K562 (cell line): ENCODE results near the gene IFT81. TPM values are rescaled to one million over a fixed set of nuclear protein-coding genes. Genes with fewer than 3 reads are reported as not detected.

Experiments
- BCOR ChIP-seq: fragments of 450-650 bp; IDR thresholded peaks from 2 replicates; pipeline ENCODE4 v1.6.1; 2016
- CC2D1A ChIP-seq: fragments of 450-650 bp; IDR thresholded peaks from 2 replicates; pipeline ENCODE4 v1.6.1; 2017; ENCODE audit warnings: mild to moderate bottlenecking
- CHD2 ChIP-seq: IDR thresholded peaks from 2 replicates; pipeline ENCODE4 v1.6.1; 2011; ENCODE audit warnings: low read depth, low read length
- CXXC5 ChIP-seq: fragments of 250-450 bp; sonication (Bioruptor Pico); IDR thresholded peaks from 2 replicates; pipeline ENCODE4 v1.8.0; 2022; ENCODE audit warnings: inconsistent platforms, mild to moderate bottlenecking, moderate library complexity
- ELF2 ChIP-seq: fragments of 250-450 bp; sonication (Bioruptor Pico); IDR thresholded peaks from 2 replicates; pipeline ENCODE4 v1.5.0; 2021; ENCODE audit warnings: mild to moderate bottlenecking
- FUS ChIP-seq: fragments of 200-400 bp; formaldehyde crosslinking; optimal IDR thresholded peaks from 2 replicates; pipeline ENCODE3; 2017; ENCODE audit warnings: low read depth, low read length
- JUNB ChIP-seq: fragments of 450-650 bp; formaldehyde crosslinking; conservative IDR thresholded peaks from 2 replicates; pipeline ENCODE4 v1.4.0; 2020; ENCODE audit warnings: mild to moderate bottlenecking
- MLX ChIP-seq, 2 experiments: fragments of 450-650 bp in 1 of 2; sonication (generic) in 1 of 2; formaldehyde crosslinking; conservative IDR thresholded peaks; 2 replicates each; pipeline versions ENCODE4 v1.4.0 to v1.8.1; 2020 to 2022; ENCODE audit warnings: mild to moderate bottlenecking in 1 of 2, missing genetic modification reagents in 1 of 2
- NCOA2 ChIP-seq, 2 experiments: fragments of 450-650 bp; IDR thresholded peaks; 2 replicates each; pipeline ENCODE4 v1.6.1; 2018; ENCODE audit warnings: mild to moderate bottlenecking in 2 of 2, moderate library complexity in 1 of 2; ENCODE audit not compliant: partially characterized antibody in 2 of 2
- NFIX ChIP-seq: fragments of 250-450 bp; sonication (Bioruptor Pico); IDR thresholded peaks from 2 replicates; pipeline ENCODE4 v1.4.0; 2020; ENCODE audit warnings: low read depth, mild to moderate bottlenecking, moderate library complexity
- NFRKB ChIP-seq: fragments of 450-650 bp; IDR thresholded peaks from 2 replicates; pipeline ENCODE4 v1.6.1; 2016; ENCODE audit warnings: low read depth
- RBM39 ChIP-seq: fragments of 200-400 bp; formaldehyde crosslinking; optimal IDR thresholded peaks from 2 replicates; pipeline ENCODE3; 2018; ENCODE audit warnings: low read depth, low read length
- SLC30A9 ChIP-seq: fragments of 250-450 bp; sonication (Bioruptor Pico); IDR thresholded peaks from 2 replicates; pipeline ENCODE4 v1.8.0; 2022; ENCODE audit warnings: mild to moderate bottlenecking, moderate library complexity
- SPI1 ChIP-seq: IDR thresholded peaks from 2 replicates; pipeline ENCODE4 v1.6.1; 2011; ENCODE audit warnings: low read depth, low read length, control low read depth, borderline replicate concordance
- STAT6 ChIP-seq: sonication (generic); formaldehyde crosslinking; IDR thresholded peaks from 2 replicates; pipeline ENCODE4 v1.8.1; 2023; ENCODE audit warnings: mild to moderate bottlenecking, missing genetic modification reagents
- YY1 ChIP-seq, 3 experiments: IDR thresholded peaks; 2 replicates each; pipeline ENCODE4 v1.6.1; 2011; ENCODE audit warnings: low read length in 2 of 3, mild to moderate bottlenecking in 2 of 3, moderate library complexity in 2 of 3, borderline replicate concordance in 1 of 3, control low read depth in 1 of 3, low read depth in 1 of 3; ENCODE audit not compliant: insufficient read depth in 3 of 3, insufficient replicate concordance in 2 of 3, control insufficient read depth in 1 of 3, insufficient read length in 1 of 3; ENCODE audit errors: extremely low read depth in 1 of 3
- ZNF354B ChIP-seq: fragments of 250-450 bp; sonication (Bioruptor Pico); IDR thresholded peaks from 2 replicates; pipeline ENCODE4 v1.4.0; 2020
- ZNF668 ChIP-seq: fragments of 250-450 bp; sonication (Bioruptor Pico); IDR thresholded peaks from 2 replicates; pipeline ENCODE4 v1.8.0; 2022; ENCODE audit warnings: mild to moderate bottlenecking, inconsistent platforms
- polyA plus RNA-seq, 8 experiments: library from polyadenylated mRNA; depleted of rRNA in 4 of 8; stranded (reverse) in 5 of 8; unstranded in 3 of 8; fragments of >200 nt; fragmentation: Nextera tagmentation in 2 of 8; fragmentation: Illumina TruSeq in 1 of 8; extraction: Ambion mirVana in 2 of 8; extraction: Trizol in 1 of 8; gene quantifications; 2 replicates each; pipeline versions ENCODE4 v1.2.1 to v1.2.3, GENCODE V29; 2011 to 2014; ENCODE audit warnings: inconsistent platforms in 1 of 8, missing spikeins in 1 of 8
- total RNA-seq, 7 experiments: library from RNA; depleted of rRNA in 6 of 7; stranded (reverse); fragments of >200 nt in 6 of 7; fragmentation: Illumina TruSeq in 2 of 7; extraction: Trizol in 2 of 7; gene quantifications; 2 replicates each; pipeline versions ENCODE4 v1.2.1 to v1.2.3, GENCODE V29; 2011 to 2021; ENCODE audit warnings: low replicate concordance in 1 of 7
- TF ChIP-seq, protein P1 (sequence below), 2 experiments: IDR thresholded peaks; 2 replicates each; pipeline ENCODE4 v1.6.1; 2011; ENCODE audit warnings: borderline replicate concordance in 1 of 2, control low read depth in 1 of 2, low read depth in 1 of 2, low read length in 1 of 2, mild to moderate bottlenecking in 1 of 2, mixed read lengths in 1 of 2, moderate library complexity in 1 of 2; ENCODE audit not compliant: insufficient read depth in 1 of 2, insufficient read length in 1 of 2, poor library complexity in 1 of 2, severe bottlenecking in 1 of 2; ENCODE audit errors: extremely low read depth in 1 of 2

Gene IFT81
- total and polyA plus RNA-seq, 9 of the 15 experiments (the other 6 are each of a cell fraction or from before 2014, with no cell fraction given), result 2.8 to 11.9 (median 7.9) TPM

DNA sequence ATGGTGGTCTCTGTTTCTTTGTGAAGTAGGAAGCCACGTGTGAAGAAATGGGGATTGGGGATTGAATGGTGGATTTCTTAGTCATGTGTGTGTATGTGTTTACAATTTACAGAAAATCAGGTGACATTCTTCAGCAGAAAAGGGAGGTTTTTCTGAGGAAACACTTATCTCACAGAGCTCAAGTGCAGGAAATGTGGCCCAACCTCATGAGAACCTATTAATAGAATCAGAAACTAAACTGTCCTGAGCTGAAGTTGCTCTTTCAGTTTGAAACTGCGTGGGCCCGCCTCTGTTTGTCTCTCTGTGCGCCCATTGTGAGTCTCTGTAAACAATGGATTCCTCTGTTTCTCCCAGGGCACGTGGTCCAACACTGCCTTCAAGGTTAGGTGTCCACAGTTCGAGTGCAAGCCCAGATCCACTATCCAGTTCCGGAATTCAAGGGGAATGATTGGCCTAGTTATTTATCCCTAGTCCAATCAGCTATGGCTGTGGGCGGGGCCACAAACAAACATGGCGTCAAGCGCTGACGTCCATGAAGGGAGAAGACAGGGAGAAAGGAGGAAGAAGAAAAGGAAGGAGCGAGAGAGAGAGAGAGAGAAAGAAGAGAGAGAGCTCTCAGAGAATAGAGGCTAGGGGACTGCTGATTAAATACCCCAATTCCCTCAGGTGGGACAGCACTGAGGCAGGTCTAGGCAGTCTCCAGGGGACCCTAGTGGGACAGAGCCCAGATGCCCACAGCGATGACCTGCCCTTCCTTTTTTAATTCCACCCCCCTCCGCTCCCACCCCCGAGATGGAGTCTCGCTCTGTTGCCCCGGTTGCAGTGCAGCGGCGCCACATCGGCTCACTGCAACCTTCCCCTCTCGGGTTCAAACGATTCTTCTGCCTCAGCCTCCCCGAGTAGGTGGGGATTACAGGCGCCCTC lies 44.4 kb upstream of the IFT81 start (continued):
- no peak for TF ChIP-seq STAT6 (CRISPR knock-in tag)
- TF ChIP-seq BCOR, result peak; percentile 28; the same call in 1 of the 2 replicates
- TF ChIP-seq ZNF668, result peak; percentile 66; the same call in 1 of the 2 replicates
- peak; percentile 66 for TF ChIP-seq CXXC5 (CRISPR knock-in tag)
- no peak for TF ChIP-seq NCOA2 (IDR thresholded peaks at IDR 0.05; ENCODE audit: partially characterized antibody in 2 of 2)
- TF ChIP-seq FUS, result no peak
- TF ChIP-seq YY1 (IDR thresholded peaks at IDR 0.05; ENCODE audit: borderline replicate concordance in 1 of 3, control insufficient read depth in 1 of 3, extremely low read depth in 1 of 3, insufficient read depth in 3 of 3, insufficient read length in 1 of 3, insufficient replicate concordance in 2 of 3, low read depth in 1 of 3, low read length in 2 of 3), result peak; percentile 69 to 99 (median 90)
- no peak for TF ChIP-seq NFIX (CRISPR knock-in tag)
- peak; percentile 92 for TF ChIP-seq NFRKB
- TF ChIP-seq SLC30A9, result no peak
- no peak for TF ChIP-seq MLX (CRISPR knock-in tag; conservative IDR thresholded peaks at IDR 0.05)
- peak; percentile 44; the same call in 1 of the 2 replicates for TF ChIP-seq CHD2
- TF ChIP-seq CC2D1A, result no peak
- peak; percentile 77 for TF ChIP-seq SPI1
- 0 out of 2 replicates have a peak, but pooled peaks have one; percentile 58 for TF ChIP-seq ZNF354B (CRISPR knock-in tag)
- no peak for TF ChIP-seq ELF2 (CRISPR knock-in tag)
- no peak for TF ChIP-seq JUNB
- TF ChIP-seq, protein P1, sequence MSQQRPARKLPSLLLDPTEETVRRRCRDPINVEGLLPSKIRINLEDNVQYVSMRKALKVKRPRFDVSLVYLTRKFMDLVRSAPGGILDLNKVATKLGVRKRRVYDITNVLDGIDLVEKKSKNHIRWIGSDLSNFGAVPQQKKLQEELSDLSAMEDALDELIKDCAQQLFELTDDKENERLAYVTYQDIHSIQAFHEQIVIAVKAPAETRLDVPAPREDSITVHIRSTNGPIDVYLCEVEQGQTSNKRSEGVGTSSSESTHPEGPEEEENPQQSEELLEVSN (IDR thresholded peaks at IDR 0.05; ENCODE audit: borderline replicate concordance in 1 of 2, extremely low read depth in 1 of 2, insufficient read depth in 1 of 2, insufficient read length in 1 of 2, low read depth in 1 of 2, low read length in 1 of 2, poor library complexity in 1 of 2, severe bottlenecking in 1 of 2), result peak; percentile 87 to 94
- TF ChIP-seq RBM39, result peak; percentile 60
